Measurements from ENCODE around the gene PDCD2.
"Not testable (repeated sequence)": the region's sequence is repeated elsewhere in the genome, so short reads cannot be mapped to it uniquely, and the experiment has no call there.

PDCD2 gene

GRCh38 chr6:170584181-170584953 is at the start of gene PDCD2:
PDCD2 (minus strand) TSS chr6:170584637; CDS start chr6:170584581, 56 bp downstream.
- peak; percentile 98 for DNase-seq

GRCh38 chr6:170616020-170616554 is 31.6 kb upstream of the PDCD2 start:
- not testable (repeated sequence) for DNase-seq

- not testable (repeated sequence) for DNase-seq
These were observed 27.9 kb upstream of the PDCD2 start for GRCh38 chr6:170612256-170612804.

GRCh38 chr6:170609225-170609624 is 24.8 kb upstream of the PDCD2 start:
- DNase-seq = not testable (repeated sequence)

- no peak for DNase-seq
These were observed 21.3 kb upstream of the PDCD2 start for GRCh38 chr6:170605574-170606259.

- DNase-seq = no peak
These were observed 12.8 kb upstream of the PDCD2 start for GRCh38 chr6:170597278-170597677.

- DNase-seq = no peak
These were observed 12.0 kb upstream of the PDCD2 start for GRCh38 chr6:170596426-170596825.

- no peak for DNase-seq
These were observed 6.3 kb upstream of the PDCD2 start for GRCh38 chr6:170590725-170591124.

- no peak for DNase-seq
These were observed 589 bp upstream of the PDCD2 start for GRCh38 chr6:170584954-170585498.

GRCh38 chr6:170583756-170584180 is 669 bp downstream of the PDCD2 start:
- no peak for DNase-seq

- DNase-seq = no peak
These were observed 5.5 kb downstream of the PDCD2 start for GRCh38 chr6:170578909-170579308.

- no peak for DNase-seq
These were observed 9.2 kb downstream of the PDCD2 start for GRCh38 chr6:170575250-170575649.

- no peak for DNase-seq
These were observed 11.6 kb downstream of the PDCD2 start for GRCh38 chr6:170572704-170573466.

- DNase-seq = no peak
These were observed 19.4 kb downstream of the PDCD2 start for GRCh38 chr6:170564936-170565530.

- DNase-seq = no peak
These were observed 22.9 kb downstream of the PDCD2 start for GRCh38 chr6:170561555-170561954.

GRCh38 chr6:170555305-170555704 is 29.1 kb downstream of the PDCD2 start:
- no peak for DNase-seq

- DNase-seq = no peak
These were observed 29.7 kb downstream of the PDCD2 start for GRCh38 chr6:170554796-170555137.

GRCh38 chr6:170554013-170554795 is 30.2 kb downstream of the PDCD2 start, which contains the start of gene TBP:
TBP (plus strand) TSS chr6:170554369; CDS start chr6:170557030, 2,661 bp downstream.
- peak; percentile 100 for DNase-seq

- peak; percentile 89 for DNase-seq
These were observed 30.9 kb downstream of the PDCD2 start for GRCh38 chr6:170553534-170554012.

- DNase-seq = peak; percentile 99
These were observed 31.5 kb downstream of the PDCD2 start, which contains the start of gene PSMB1 for GRCh38 chr6:170552765-170553533. PSMB1 (minus strand) TSS chr6:170553307; CDS start chr6:170553242, 65 bp downstream.
